GM23338 (cell line): ENCODE measurements around the gene SPACA5. TPM values are rescaled to one million over a fixed set of nuclear protein-coding genes. Genes with fewer than 3 reads are reported as not detected.

ENCODE experiments used
- ATAC-seq: fragments of 200-7000 bp; cut with Tn5 transposase; 3 replicates; pipeline ENCODE4 v1.9.1; 2020
- DNase-seq: peaks from one replicate; pipeline ENCODE4 v3.0.0-alpha.2; 2015; ENCODE audit warnings: low spot score
- H2AFZ ChIP-seq: fragments of 200-600 bp; sonication (generic); 2 replicates; pipeline ENCODE4 v1.8.0; 2016; ENCODE audit warnings: antibody characterized with exemption, mild to moderate bottlenecking, moderate library complexity
- H3F3A ChIP-seq: fragments of 200-600 bp; sonication (generic); replicated peaks from 2 replicates; pipeline ENCODE4 v1.8.0; 2017; ENCODE audit warnings: antibody characterized with exemption, mixed run types, low read depth
- H3K27ac ChIP-seq: fragments of 200-600 bp; sonication (generic); 2 replicates; pipeline ENCODE4 v1.6.1; 2016; ENCODE audit warnings: low read depth
- H3K27me3 ChIP-seq: fragments of 200-600 bp; sonication (generic); 2 replicates; pipeline ENCODE4 v1.8.0; 2016; ENCODE audit warnings: mild to moderate bottlenecking, mixed run types, moderate library complexity; ENCODE audit not compliant: insufficient read depth
- H3K36me3 ChIP-seq: fragments of 200-600 bp; sonication (generic); 2 replicates; pipeline ENCODE4 v1.8.0; 2016; ENCODE audit warnings: mild to moderate bottlenecking; ENCODE audit not compliant: insufficient read depth
- H3K4me1 ChIP-seq: fragments of 200-600 bp; sonication (generic); 2 replicates; pipeline ENCODE4 v1.8.0; 2016; ENCODE audit warnings: mild to moderate bottlenecking, moderate library complexity; ENCODE audit not compliant: insufficient read depth
- H3K4me2 ChIP-seq: fragments of 200-600 bp; sonication (generic); 2 replicates; pipeline ENCODE4 v1.7.1; 2017; ENCODE audit warnings: mixed run types
- H3K4me3 ChIP-seq: fragments of 200-600 bp; sonication (generic); 2 replicates; pipeline ENCODE4 v1.6.1; 2016; ENCODE audit warnings: mixed run types
- H3K79me2 ChIP-seq: fragments of 200-600 bp; sonication (generic); replicated peaks from 2 replicates; pipeline ENCODE4 v1.8.0; 2017; ENCODE audit warnings: mild to moderate bottlenecking; ENCODE audit not compliant: insufficient read depth
- H3K9me2 ChIP-seq: fragments of 200-600 bp; sonication (generic); 2 replicates; pipeline ENCODE4 v1.8.0; 2017; ENCODE audit not compliant: insufficient read depth
- H4K20me1 ChIP-seq: fragments of 200-600 bp; sonication (generic); replicated peaks from 2 replicates; pipeline ENCODE4 v1.8.0; 2017; ENCODE audit warnings: mild to moderate bottlenecking; ENCODE audit not compliant: insufficient read depth
- H3K27ac Mint-ChIP-seq: 2 replicates; pipeline ENCODE4 v1.8.0; 2020; ENCODE audit warnings: inconsistent platforms, mild to moderate bottlenecking, moderate library complexity, mixed read lengths
- H3K27me3 Mint-ChIP-seq: 3 replicates; pipeline ENCODE4 v1.8.0; 2022; ENCODE audit warnings: low read depth, mild to moderate bottlenecking, moderate library complexity, mixed read lengths, inconsistent platforms; ENCODE audit not compliant: insufficient read depth, poor library complexity
- H3K36me3 Mint-ChIP-seq: 3 replicates; pipeline ENCODE4 v1.8.0; 2021; ENCODE audit warnings: low read depth, mild to moderate bottlenecking, inconsistent platforms, moderate library complexity, mixed read lengths
- H3K4me1 Mint-ChIP-seq: 3 replicates; pipeline ENCODE4 v1.8.0; 2020; ENCODE audit warnings: mild to moderate bottlenecking, inconsistent platforms, mixed read lengths
- H3K4me3 Mint-ChIP-seq: 3 replicates; pipeline ENCODE4 v1.8.0; 2021; ENCODE audit warnings: moderate library complexity, mild to moderate bottlenecking, inconsistent platforms, mixed read lengths
- H3K9me3 Mint-ChIP-seq: 3 replicates; pipeline ENCODE4 v1.8.0; 2020; ENCODE audit warnings: moderate library complexity, mild to moderate bottlenecking, inconsistent platforms, mixed read lengths
- CREB1 ChIP-seq: fragments of 250-450 bp; sonication (Bioruptor Pico); IDR thresholded peaks from 2 replicates; pipeline ENCODE4 v1.5.0; 2020; ENCODE audit warnings: low read depth, mild to moderate bottlenecking, moderate library complexity
- EZH2 ChIP-seq: fragments of 200-600 bp; sonication (generic); IDR thresholded peaks from one replicate; pipeline ENCODE4 v1.8.0; 2017; ENCODE audit warnings: antibody characterized with exemption, mild to moderate bottlenecking, low read depth; ENCODE audit not compliant: unreplicated experiment
- EZH2phosphoT487 ChIP-seq: fragments of 200-600 bp; sonication (generic); IDR thresholded peaks from one replicate; pipeline ENCODE4 v1.8.1; 2018; ENCODE audit warnings: antibody characterized with exemption; ENCODE audit not compliant: unreplicated experiment
- JUNB ChIP-seq: IDR thresholded peaks from one replicate; pipeline ENCODE4 v1.6.1; 2016; ENCODE audit warnings: antibody characterized with exemption; ENCODE audit not compliant: unreplicated experiment
- NANOG ChIP-seq: IDR thresholded peaks from 2 replicates; pipeline ENCODE4 v1.6.1; 2016; ENCODE audit warnings: antibody characterized with exemption, borderline replicate concordance
- POLR2AphosphoS5 ChIP-seq: IDR thresholded peaks from 2 replicates; pipeline ENCODE4 v1.6.1; 2016; ENCODE audit warnings: antibody characterized with exemption, low read depth
- STAT1 ChIP-seq: IDR thresholded peaks from one replicate; pipeline ENCODE4 v1.6.1; 2016; ENCODE audit warnings: antibody characterized with exemption; ENCODE audit not compliant: unreplicated experiment
- ZNF114 ChIP-seq: fragments of 250-450 bp; sonication (Bioruptor Pico); IDR thresholded peaks from 2 replicates; pipeline ENCODE4 v1.5.0; 2020; ENCODE audit warnings: mild to moderate bottlenecking, moderate library complexity
- ZNF331 ChIP-seq: fragments of 250-450 bp; sonication (Bioruptor Pico); IDR thresholded peaks from 2 replicates; pipeline ENCODE4 v1.5.0; 2020; ENCODE audit warnings: low read depth, mild to moderate bottlenecking, moderate library complexity
- polyA plus RNA-seq: library from polyadenylated mRNA; unstranded; fragments of >200 nt; fragmentation: Nextera tagmentation; extraction: Ambion mirVana; gene quantifications from 2 replicates; pipeline ENCODE4 v1.2.1, GENCODE V29; 2016
- total RNA-seq: library from RNA; depleted of rRNA; stranded (reverse); fragments of >200 nt; shearing (Covaris generic); gene quantifications from 2 replicates; pipeline ENCODE4 v1.2.3, GENCODE V29; 2014
- TF ChIP-seq, protein P1 (sequence below): IDR thresholded peaks from 2 replicates; pipeline ENCODE4 v1.6.1; 2016; ENCODE audit warnings: antibody characterized with exemption
- TF ChIP-seq, protein P2 (sequence below): fragments of 250-450 bp; sonication (Bioruptor Pico); IDR thresholded peaks from 2 replicates; pipeline ENCODE4 v1.5.0; 2020; ENCODE audit warnings: mild to moderate bottlenecking, moderate library complexity
- TF ChIP-seq, protein P3 (sequence below): IDR thresholded peaks from one replicate; pipeline ENCODE4 v1.6.1; 2018; ENCODE audit warnings: antibody characterized with exemption; ENCODE audit not compliant: unreplicated experiment
- TF ChIP-seq, protein P4 (sequence below), 2 experiments: fragments of 200-600 bp in 1 of 2; sonication (generic) in 1 of 2; conservative IDR thresholded peaks; 2 replicates each; pipeline versions ENCODE4 v1.5.1 to v1.6.1; 2016 to 2017; ENCODE audit warnings: antibody characterized with exemption in 2 of 2, low read depth in 2 of 2, mild to moderate bottlenecking in 2 of 2, moderate library complexity in 1 of 2

The SPACA5 gene
- total and polyA plus RNA-seq, 2 experiments from 2014 or later, result not detected

DNA sequence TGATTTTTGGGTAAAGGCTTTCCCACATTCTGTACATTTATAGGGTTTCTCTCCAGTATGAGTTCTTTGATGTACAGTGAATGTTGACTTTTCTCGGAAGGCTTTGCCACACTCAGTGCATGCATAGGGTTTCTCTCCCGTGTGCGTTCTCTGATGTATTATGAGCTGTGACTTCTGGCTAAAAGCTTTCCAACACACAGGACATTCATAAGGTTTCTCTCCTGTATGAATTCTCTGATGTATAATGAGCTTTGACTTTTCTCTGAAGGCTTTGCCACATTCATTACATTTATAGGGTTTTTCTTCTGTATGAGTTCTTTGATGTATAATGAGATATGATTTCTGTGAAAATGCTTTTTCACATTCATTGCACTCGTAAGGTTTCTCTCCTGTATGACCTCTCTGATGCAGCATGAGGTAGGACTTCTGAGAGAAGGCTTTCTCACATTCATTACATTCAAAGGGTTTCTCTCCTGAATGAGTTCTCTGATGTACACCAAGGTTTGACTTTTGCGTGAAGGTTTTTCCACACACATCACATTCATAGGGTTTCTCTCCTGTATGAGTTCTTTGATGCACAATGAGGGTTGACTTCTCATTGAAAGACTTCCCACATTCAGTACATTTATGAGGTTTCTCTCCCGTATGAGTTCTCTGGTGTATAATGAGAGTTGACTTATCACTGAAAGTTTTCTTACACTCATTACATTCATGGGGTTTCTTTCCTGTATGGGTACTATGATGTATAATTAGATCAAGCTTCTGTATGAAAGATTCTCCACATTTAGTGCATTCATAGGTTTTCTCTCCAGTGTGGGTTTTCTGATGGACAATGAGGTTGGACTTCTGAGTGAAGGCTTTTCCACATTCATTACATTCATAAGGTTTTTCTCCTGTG is 30.3 kb upstream of the SPACA5 start:
- Histone ChIP-seq H3K27ac (no peak overlapping the region), H3K79me2 (no peaks in the 10 kb centered on the region), H3K4me2 (no peak overlapping the region), H4K20me1 (no peaks in the 10 kb centered on the region), H3K4me3 (no peak overlapping the region), H3K27me3 (no peaks in the 10 kb centered on the region), H3K4me1 (no peaks in the 10 kb centered on the region), H3F3A (no peaks in the 10 kb centered on the region), H3K36me3 (peaks cover 25% of the 10 kb centered on the region), H3K9me2 (no peaks in the 10 kb centered on the region), H2AFZ (no peak overlapping the region)
- no peak for ATAC-seq
- Mint-ChIP-seq H3K27me3 (peaks cover 4% of the 10 kb centered on the region), H3K27ac (no peak overlapping the region), H3K36me3 (peaks cover 96% of the 10 kb centered on the region), H3K9me3 (peaks cover 79% of the 10 kb centered on the region), H3K4me3 (no peak overlapping the region), H3K4me1 (no peaks in the 10 kb centered on the region)
- TF ChIP-seq, protein P1, sequence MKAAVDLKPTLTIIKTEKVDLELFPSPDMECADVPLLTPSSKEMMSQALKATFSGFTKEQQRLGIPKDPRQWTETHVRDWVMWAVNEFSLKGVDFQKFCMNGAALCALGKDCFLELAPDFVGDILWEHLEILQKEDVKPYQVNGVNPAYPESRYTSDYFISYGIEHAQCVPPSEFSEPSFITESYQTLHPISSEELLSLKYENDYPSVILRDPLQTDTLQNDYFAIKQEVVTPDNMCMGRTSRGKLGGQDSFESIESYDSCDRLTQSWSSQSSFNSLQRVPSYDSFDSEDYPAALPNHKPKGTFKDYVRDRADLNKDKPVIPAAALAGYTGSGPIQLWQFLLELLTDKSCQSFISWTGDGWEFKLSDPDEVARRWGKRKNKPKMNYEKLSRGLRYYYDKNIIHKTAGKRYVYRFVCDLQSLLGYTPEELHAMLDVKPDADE, result no peak
- TF ChIP-seq ZNF331 (CRISPR knock-in tag) (no peak), ZNF114 (no peak), JUNB (no peak), CREB1 (CRISPR knock-in tag) (no peak), EZH2 (no peak), EZH2phosphoT487 (no peak), NANOG (no peak), POLR2AphosphoS5 (no peak), STAT1 (no peak)
- TF ChIP-seq, protein P2, sequence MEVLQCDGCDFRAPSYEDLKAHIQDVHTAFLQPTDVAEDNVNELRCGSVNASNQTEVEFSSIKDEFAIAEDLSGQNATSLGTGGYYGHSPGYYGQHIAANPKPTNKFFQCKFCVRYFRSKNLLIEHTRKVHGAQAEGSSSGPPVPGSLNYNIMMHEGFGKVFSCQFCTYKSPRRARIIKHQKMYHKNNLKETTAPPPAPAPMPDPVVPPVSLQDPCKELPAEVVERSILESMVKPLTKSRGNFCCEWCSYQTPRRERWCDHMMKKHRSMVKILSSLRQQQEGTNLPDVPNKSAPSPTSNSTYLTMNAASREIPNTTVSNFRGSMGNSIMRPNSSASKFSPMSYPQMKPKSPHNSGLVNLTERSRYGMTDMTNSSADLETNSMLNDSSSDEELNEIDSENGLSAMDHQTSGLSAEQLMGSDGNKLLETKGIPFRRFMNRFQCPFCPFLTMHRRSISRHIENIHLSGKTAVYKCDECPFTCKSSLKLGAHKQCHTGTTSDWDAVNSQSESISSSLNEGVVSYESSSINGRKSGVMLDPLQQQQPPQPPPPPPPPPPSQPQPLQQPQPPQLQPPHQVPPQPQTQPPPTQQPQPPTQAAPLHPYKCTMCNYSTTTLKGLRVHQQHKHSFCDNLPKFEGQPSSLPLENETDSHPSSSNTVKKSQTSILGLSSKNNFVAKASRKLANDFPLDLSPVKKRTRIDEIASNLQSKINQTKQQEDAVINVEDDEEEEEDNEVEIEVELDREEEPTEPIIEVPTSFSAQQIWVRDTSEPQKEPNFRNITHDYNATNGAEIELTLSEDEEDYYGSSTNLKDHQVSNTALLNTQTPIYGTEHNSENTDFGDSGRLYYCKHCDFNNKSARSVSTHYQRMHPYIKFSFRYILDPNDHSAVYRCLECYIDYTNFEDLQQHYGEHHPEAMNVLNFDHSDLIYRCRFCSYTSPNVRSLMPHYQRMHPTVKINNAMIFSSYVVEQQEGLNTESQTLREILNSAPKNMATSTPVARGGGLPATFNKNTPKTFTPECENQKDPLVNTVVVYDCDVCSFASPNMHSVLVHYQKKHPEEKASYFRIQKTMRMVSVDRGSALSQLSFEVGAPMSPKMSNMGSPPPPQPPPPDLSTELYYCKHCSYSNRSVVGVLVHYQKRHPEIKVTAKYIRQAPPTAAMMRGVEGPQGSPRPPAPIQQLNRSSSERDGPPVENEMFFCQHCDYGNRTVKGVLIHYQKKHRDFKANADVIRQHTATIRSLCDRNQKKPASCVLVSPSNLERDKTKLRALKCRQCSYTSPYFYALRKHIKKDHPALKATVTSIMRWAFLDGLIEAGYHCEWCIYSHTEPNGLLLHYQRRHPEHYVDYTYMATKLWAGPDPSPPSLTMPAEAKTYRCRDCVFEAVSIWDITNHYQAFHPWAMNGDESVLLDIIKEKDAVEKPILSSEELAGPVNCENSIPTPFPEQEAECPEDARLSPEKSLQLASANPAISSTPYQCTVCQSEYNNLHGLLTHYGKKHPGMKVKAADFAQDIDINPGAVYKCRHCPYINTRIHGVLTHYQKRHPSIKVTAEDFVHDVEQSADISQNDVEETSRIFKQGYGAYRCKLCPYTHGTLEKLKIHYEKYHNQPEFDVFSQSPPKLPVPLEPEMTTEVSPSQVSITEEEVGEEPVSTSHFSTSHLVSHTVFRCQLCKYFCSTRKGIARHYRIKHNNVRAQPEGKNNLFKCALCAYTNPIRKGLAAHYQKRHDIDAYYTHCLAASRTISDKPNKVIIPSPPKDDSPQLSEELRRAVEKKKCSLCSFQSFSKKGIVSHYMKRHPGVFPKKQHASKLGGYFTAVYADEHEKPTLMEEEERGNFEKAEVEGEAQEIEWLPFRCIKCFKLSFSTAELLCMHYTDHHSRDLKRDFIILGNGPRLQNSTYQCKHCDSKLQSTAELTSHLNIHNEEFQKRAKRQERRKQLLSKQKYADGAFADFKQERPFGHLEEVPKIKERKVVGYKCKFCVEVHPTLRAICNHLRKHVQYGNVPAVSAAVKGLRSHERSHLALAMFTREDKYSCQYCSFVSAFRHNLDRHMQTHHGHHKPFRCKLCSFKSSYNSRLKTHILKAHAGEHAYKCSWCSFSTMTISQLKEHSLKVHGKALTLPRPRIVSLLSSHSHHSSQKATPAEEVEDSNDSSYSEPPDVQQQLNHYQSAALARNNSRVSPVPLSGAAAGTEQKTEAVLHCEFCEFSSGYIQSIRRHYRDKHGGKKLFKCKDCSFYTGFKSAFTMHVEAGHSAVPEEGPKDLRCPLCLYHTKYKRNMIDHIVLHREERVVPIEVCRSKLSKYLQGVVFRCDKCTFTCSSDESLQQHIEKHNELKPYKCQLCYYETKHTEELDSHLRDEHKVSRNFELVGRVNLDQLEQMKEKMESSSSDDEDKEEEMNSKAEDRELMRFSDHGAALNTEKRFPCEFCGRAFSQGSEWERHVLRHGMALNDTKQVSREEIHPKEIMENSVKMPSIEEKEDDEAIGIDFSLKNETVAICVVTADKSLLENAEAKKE (CRISPR knock-in tag), result no peak
- TF ChIP-seq, protein P3, sequence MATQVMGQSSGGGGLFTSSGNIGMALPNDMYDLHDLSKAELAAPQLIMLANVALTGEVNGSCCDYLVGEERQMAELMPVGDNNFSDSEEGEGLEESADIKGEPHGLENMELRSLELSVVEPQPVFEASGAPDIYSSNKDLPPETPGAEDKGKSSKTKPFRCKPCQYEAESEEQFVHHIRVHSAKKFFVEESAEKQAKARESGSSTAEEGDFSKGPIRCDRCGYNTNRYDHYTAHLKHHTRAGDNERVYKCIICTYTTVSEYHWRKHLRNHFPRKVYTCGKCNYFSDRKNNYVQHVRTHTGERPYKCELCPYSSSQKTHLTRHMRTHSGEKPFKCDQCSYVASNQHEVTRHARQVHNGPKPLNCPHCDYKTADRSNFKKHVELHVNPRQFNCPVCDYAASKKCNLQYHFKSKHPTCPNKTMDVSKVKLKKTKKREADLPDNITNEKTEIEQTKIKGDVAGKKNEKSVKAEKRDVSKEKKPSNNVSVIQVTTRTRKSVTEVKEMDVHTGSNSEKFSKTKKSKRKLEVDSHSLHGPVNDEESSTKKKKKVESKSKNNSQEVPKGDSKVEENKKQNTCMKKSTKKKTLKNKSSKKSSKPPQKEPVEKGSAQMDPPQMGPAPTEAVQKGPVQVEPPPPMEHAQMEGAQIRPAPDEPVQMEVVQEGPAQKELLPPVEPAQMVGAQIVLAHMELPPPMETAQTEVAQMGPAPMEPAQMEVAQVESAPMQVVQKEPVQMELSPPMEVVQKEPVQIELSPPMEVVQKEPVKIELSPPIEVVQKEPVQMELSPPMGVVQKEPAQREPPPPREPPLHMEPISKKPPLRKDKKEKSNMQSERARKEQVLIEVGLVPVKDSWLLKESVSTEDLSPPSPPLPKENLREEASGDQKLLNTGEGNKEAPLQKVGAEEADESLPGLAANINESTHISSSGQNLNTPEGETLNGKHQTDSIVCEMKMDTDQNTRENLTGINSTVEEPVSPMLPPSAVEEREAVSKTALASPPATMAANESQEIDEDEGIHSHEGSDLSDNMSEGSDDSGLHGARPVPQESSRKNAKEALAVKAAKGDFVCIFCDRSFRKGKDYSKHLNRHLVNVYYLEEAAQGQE, result no peak
- TF ChIP-seq, protein P4, sequence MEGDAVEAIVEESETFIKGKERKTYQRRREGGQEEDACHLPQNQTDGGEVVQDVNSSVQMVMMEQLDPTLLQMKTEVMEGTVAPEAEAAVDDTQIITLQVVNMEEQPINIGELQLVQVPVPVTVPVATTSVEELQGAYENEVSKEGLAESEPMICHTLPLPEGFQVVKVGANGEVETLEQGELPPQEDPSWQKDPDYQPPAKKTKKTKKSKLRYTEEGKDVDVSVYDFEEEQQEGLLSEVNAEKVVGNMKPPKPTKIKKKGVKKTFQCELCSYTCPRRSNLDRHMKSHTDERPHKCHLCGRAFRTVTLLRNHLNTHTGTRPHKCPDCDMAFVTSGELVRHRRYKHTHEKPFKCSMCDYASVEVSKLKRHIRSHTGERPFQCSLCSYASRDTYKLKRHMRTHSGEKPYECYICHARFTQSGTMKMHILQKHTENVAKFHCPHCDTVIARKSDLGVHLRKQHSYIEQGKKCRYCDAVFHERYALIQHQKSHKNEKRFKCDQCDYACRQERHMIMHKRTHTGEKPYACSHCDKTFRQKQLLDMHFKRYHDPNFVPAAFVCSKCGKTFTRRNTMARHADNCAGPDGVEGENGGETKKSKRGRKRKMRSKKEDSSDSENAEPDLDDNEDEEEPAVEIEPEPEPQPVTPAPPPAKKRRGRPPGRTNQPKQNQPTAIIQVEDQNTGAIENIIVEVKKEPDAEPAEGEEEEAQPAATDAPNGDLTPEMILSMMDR (conservative IDR thresholded peaks at IDR 0.05; ENCODE audit: low read depth in 2 of 2), result no peak
- DNase-seq, result no peak
